COLO668 (cell line): ENCODE measurements around the gene MAFF.

Source experiments
- DNase-seq: peaks from one replicate; lab custom pipeline; 2025; ENCODE audit not compliant: unreplicated experiment; lab: John Stamatoyannopoulos, UW

Gene MAFF

DNA sequence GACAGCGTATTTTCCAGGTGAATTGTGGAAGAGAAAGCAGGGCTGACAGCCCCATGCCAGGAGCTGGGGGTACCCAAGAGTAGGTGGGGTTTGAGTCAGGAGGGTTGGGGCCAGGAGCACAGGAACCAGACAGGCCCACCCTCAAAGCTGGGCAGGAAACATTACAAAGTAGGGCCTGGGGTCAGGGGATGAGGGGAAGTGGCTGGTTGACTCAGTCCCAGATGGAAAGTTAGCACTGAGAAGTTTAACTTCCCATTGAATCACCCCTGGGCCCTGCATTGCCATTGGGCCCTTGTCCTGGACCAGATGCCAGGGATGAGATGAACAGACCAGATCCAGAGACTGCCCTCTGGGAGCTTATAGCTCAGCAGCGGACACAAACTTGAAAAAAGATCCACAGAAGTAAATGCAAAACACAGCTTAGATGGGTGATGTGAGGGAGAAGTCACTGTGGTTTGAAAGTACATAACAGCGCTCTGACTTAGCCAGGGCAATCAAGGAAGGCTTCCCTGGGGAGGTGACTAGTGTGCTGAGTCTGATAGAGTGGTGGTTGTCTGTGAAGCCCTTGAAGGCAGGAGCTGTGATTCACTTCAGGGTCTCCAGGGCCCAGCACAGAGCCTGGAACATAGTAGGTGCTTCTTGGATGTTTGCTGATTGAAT is 2.2 kb downstream of the MAFF start:
- no peak for DNase-seq

DNA sequence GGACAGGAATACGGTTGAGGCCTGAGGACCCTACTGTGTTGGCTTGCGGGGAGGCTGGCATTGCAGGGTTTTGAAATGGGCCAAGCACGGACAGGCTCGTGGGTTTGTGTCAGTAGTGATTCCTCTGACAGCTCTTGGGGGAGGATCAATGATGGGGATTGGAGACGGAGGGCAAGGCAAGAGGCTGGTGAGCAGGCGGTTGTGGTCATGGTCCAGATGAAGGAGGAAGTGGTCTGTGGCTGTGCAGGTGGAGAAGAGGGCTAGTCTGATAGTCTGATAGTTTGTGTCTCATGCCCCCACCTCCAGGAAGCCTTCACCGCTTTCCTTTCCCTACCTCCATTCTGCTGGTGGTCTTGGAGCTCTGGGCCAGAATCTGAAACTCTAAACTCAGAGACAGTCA is 3.0 kb downstream of the MAFF start:
- no peak for DNase-seq

DNA sequence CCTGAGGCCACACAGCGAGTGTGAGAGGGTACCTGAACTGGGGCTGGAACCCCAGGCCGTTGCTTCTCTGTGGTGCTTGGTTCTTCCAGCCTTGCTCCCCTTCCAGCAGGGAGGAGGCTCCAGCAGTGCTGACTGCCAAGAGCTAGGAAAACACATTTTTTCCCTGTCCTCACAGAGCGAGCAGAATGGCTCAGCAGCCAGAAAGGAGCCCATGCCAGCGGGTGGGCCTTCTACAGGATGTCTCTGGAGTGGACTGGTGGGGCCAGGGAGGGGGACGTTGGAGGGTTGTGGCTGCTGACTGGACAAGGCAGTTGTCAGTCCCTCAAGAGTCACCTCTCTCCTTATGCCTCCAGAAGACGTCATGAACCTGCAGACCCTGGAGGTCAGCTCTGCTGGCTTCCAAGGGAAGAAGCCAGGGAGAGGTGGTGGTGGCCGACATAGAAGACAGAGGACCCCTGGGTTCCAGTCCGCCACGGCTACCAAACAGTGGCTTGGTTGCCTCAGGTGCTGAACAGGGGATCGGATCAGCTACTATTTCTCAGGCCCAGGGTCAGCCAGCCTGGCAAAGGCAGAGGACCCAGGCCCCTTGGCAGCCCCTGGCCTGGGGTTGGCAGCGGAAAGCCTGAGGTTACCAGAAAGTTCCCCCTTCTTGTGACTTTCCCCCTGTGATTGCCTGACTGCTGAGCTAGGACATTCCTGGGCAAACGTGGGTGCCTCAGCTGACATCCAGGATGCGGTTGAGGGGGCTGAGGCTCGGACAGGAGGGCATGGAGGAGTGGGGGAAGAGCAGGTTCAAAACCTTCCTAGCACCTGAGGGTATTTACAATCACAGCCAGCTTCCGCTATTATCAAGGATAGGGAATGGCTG is 3.7 kb downstream of the MAFF start:
- DNase-seq, result no peak

DNA sequence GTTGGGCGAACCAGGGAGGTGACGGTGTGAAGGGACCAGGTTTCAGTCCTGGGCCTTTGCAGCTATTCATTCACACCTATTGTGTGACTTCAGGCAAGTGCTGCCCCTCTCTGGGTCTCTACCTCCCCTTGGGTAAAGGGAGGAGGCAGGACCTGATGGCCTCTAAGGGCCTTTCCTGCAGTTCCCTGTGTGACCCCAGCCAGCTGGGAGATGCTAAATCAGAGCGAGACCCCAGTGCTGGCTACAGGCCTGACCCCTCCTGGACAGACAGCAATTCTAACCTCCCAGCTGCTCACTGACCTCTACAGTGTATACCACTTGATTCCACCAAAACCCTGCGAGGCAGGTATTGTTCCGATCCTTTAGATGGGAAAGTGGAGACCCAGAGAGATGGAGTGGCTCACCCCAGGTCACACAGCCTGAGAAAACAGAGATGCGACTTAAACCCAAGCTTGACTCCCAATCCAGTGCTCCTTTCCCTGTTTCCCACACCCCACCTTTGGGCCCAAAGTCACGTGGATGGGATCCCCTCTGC is 6.2 kb downstream of the MAFF start:
- no peak for DNase-seq

DNA sequence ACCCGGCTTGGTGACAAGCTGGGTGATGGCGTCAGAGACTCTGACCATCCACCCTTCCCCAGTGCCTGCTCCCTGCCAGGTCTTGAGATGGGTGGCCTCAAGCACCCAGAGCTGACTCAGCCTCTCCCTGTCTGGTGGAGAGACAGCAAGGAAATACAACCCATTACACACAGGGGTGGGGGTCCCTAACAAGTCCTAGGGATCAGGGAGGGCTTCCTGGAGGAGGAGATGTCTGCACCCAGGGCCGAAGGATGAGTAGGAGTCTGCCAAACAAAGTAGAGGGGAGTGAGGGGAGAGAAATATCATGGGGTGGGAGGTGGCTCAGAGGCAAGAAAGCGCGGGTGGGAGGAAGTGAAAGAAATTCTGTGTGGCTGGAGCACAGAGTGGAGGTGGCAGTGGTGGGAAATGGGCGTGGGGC is 6.8 kb downstream of the MAFF start:
- no peak for DNase-seq

DNA sequence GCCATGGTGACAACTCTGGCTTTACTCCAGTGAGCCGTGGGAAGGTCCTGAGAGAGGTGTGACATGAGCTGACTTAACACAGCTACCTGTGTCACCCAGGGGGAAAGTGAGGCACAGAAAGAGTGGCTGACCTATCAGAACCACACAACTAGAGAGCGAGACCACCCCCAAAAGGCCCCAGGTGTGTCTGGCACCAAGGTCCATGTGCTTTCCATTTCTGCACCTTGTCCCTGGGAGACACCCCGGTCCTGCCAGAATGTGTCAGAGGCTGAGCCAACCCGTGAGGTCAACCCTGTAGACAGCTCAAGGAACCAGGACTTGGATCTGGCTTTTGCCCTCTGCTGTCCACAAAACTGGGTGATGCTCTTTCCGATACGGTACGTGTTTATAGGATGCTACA is 9.8 kb downstream of the MAFF start:
- DNase-seq, result no peak

DNA sequence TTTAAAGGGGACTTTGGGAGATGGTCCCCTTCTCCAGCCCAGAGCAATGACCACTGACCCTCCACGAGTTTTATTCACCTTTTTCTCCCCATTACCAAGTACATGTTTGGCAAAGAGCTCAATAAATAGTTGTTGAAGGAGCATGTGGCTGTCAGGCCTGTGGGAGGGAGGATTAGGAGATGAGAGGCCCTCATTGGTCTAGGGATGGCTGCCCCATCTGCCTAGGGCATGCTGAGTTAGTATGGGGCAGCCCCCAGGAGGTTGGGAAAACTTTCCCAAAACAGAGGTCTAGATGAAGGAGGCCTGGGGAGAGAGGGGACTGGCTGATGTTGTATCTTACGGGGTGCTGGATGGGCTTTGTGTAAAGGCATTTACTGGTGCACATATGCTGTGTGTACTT is 10.6 kb downstream of the MAFF start:
- no peak for DNase-seq

DNA sequence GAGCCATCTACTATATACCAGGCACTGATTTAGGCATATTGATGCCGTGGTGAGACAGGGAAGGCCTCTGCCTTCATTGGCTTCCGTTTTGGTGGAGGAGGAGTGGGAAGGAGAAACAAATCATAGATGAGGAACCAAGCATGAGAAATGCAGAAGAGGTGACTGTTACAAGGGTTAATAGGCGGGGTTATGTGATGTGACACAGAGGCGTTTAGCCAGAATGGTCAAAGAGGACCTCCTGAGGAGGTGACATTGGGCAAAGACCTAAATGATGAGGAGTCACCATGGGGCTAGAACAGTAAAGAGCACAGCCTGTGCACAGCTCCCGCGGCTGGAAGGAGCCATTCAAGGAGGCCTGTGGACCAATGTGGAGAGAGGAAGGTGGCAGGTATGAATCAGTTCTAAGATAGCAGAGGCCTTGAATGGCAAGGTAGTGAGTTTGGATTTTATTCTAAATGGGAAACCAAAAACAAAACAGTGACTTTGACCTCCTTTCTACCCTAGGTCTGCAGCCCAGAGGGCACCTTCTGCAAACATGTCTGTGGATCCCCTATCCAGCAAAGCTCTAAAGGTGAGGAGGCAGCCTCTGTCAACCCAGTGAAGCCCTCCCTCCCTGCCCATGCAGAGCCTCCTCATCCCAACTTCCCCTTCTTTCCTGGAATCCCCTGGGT is 11.7 kb downstream of the MAFF start:
- DNase-seq, result no peak

DNA sequence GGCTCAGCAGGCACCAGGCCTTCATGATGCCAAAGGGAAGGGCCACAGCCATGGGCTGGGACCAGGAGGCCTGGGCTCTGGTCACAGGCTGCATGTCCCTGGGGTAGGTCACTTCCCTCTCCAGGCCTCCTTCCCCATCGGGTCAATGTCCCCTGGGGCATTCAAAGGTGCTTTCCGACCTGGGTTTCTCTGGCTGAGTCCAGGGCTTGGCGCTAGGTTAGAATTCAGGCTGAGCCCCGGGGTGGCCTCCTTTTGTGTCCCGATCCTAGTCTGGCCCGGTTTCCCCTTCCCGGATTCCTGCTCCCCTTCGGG is 12.2 kb downstream of the MAFF start:
- no peak for DNase-seq

DNA sequence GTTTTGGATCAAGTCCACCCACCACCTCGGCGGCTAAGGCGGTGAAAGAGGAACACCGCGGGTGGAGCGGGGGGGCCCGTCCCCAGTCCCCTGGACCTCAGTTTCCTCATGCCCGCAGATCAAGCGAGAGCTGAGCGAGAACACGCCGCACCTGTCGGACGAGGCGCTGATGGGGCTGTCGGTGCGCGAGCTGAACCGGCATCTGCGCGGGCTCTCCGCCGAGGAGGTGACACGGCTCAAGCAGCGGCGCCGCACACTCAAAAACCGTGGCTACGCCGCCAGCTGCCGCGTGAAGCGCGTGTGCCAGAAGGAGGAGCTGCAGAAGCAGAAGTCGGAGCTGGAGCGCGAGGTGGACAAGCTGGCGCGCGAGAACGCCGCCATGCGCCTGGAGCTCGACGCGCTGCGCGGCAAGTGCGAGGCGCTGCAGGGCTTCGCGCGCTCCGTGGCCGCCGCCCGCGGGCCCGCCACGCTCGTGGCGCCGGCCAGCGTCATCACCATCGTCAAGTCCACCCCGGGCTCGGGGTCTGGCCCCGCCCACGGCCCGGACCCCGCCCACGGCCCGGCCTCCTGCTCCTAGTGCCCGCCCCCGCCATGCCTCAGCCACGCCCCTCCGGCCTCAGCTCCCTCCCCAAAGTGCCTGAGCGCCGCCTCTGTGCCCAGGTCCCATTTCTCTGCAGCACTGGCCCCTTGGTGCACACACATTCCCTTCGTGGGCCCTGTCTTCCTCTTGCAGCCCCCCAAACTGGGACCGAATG is 12.7 kb downstream of the MAFF start:
- peak; percentile 30 for DNase-seq

DNA sequence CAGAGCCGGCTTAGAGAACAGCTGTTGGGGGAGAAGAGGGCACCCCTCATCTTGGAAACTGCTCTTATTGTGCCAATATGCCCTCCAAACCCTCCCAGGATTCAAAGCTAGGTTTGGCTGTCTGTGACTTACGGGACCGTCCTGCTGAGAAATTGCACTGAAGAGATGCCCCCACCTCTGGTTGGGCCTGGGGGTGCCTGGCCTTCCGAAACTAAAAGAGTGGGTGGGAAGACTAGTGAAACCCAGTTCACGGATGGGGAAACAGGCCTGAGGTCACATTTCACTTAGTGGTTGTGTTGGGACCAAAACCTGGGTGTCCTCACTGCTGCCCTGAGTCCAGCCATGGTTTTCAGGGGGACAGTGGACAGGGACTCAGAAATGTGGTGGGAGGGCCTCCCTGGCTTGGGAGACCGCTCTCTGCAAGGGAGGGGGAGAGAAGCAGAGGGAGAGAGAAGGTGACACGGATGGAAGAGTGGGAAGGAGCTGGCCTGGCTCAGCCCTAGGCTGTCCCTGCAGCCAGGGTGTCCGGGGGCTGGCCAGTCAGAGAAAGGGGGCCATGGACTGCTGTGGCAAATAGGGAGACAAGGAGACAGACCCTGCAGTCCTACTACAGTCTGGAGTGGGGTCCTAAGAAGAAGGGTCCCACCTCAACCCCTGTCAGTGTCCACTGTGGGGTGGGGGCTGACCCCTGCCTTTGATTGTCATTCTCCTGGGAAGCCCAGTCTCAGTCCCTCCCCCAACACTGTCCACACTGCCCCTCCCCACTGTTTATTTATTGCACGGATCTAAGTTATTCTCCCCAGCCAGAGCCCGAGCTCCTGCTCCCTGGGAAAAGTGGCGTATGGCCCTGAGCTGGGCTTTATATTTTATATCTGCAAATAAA is 13.6 kb downstream of the MAFF start:
- no peak for DNase-seq

DNA sequence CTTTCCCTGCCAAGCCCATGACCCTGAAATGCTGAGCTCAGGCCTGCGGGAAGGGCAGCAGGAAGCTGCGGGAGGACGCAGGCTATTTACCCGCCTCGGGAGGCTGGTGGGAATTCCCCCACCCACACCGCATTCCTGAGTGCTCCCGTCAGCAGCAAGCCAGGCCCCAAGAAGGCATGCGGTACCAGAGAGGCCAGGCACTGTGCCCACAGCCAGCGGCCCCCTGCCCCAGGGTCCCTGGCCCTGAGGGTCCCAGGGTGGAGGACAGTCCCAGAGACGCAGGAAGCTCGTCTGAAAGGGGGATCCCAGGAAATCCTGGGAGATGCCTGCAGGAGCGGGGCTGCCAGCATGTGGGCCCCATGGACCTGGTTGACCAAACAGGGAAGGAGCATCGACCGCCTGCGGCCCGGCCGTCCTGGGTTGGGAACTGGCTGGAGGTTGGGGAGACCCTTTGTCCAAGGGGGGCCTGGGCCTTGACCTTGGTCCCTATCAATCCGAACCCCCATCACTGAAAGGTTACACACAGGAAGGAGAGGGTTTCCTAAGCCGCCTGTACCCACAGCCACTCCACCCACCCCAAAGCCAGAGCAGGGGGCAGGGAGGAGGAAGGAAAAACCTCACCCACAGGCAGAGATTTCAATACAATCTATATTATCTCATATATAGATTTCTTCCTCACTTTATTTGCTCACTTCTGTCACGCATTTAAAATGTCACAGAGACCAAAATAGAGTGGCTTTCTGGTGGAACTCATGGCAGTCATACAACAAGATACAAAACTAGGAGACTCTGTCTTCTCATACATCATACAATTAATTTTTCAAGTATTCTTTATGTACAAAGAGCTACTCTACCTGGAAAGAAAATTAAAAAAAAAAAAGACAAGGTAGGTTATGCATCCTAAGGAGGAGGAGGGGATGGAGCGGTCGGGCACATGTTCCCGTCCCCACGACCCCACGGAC is 17.1 kb downstream of the MAFF start:
- peak; percentile 61 for DNase-seq

DNA sequence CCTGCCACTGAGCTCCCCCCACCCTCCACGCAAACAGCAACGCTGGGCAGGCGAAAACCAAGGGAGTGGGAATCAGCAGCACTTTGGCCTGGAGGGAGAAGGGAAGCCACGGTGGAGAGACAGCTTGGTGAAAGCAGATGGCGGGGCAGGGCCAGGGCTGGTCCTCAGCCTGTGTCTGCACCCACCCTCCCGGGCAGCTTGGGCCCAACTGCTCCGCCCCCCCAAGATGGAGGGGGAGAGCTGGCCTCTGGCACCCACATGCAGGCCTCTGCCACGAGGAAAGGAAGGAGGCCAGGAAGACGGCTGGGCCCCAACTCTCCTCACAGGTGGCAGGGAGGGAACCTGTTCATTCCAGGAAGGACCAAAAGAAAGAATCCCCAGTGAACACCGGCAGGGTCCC is 17.8 kb downstream of the MAFF start:
- no peak for DNase-seq

DNA sequence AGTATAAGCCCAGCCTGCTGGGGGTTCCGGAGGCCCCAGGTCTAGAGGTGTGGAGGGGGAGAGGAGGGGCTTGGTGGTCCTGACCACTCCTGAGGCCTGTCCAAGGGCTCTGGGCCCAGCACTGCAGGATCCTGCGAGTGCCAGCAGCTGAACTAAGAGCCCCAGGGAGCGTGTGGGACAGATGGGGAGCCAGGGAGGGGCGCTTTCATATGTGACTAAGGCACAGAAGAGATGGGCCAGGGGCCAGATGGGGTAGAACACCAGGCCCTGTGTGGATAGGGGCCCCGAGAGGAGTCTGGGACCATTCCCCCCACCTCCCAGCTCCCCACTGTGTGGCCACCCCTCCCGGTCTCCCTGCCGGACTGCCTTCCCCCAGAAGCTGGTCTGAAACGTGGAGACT is 18.4 kb downstream of the MAFF start:
- no peak for DNase-seq

DNA sequence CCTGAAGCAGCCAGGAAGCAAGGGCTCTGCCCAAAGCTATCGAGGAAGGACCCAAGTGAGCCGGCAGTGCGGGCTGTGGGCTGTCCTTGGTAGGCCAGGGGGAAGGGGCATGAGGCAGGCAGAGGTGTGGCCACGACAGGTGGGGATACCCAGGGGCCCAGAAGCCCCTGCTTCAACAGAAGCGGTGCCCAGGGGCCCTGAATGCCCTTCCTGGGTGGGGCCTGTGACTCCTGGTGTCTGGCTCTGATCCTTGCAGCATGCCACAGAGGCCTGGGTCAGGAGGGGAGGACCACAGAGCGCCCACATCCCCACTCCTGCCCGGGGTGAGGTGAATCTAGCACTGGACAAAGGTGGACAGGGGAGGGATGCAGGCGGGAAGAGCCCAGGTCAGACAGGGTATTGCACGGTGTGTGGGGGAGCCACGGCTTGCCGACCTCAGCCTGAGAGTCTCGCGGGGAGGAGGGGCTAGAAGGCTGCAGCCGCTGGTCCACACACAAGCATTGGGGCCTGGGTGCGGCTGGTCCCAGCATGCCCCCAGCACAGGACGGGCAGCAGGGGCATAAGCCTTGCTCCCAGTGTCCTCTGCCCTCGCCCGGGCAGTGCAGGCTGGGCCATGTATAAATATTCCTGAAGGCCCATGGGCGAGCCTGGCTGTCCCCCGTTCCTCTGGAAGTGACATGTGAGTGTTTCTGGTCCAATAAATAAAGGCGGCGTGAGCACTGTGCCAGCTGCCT is 19.0 kb downstream of the MAFF start:
- no peak for DNase-seq

DNA sequence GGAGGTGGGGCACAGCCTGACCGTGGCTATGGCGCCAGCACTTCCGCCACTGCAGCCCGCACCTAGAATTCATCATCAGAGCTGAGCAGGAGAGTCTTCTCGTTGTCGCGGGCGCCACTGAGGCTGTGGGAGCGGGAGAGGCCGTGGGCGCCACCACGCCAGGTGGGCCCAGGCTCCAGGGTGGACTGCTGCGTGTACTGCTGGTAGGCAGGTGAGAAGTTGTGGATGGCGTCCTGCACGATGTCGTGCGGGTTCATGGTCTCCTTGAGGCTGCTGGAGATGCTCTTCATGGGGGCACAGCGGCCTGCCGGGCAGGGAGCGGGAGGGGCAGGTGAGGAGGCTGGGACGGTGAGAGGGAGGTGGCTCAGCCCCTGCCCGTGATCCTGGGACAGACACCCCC is 19.6 kb downstream of the MAFF start:
- DNase-seq, result no peak

DNA sequence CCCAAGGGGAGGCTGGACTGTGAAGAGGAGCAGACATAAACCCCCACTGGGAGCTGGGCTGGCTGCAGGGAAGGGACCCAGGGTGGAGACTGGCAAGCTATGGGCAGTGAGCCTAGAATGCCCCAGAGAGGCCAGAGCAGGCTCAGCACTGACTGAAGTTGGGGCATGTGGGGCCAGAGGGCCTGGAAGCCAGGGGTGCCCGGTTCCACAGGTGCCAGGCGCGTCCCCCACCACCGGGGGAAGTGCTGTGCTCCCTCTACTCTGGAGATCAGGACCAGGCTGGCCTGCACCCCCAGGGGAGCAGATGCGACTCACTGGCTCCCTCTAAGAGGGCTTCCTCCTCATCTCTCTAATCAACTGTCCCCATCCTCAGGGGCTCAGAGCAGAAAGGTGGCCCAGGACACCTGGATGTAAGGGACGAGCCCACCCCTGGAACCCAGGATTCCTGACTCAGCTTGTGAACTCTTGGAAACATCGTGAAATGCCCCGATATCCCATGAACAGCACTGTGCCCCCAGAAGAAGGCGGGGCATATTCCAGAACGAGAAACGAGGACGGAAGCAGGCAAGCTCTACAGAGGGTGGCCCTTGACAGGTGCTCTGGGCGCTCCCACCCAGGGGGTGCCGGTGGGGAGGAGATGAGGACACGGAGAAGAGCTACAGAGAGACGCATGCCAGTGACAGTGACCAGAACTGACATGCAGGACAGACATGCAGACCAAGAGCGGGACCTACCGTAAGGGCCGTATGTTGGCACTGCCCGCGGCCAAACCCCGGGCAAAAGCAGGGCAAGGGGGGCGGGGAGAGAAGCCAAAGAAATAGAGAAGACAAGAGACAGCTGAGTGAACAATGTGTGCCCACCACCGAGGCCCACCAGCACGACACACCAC is 20.4 kb downstream of the MAFF start:
- no peak for DNase-seq

DNA sequence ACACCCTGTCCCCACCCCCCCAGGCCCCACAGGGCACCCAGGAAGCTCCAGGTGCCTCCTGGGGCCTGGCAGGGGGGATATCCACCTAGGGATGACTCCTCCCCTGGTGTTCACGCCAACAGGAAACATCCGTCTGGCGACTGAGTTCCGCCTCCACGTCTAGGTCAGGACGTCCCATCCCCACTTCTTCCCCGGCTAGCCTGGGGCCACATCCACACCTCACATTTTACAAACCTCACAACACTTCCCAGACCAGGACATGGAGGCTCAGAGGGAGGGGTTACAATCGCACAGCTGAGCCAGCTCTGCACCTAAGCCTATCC is 21.0 kb downstream of the MAFF start:
- no peak for DNase-seq
